ENCODE results near the gene KDM2B. TPM values are rescaled to one million over a fixed set of nuclear protein-coding genes. Genes with fewer than 3 reads are reported as not detected.

KDM2B gene
- total and polyA plus RNA-seq, 2 donors (not counting 1 experiment from before 2014, with no cell fraction given) = 108 to 126 TPM

GRCh38 chr12:121596526-121596925 lies 15.7 kb upstream of the KDM2B start:
- H3K27me3 ChIP-seq (replicated peaks in 1 of 4; ENCODE audit: control extremely low read depth in 1 of 4, control insufficient read depth in 3 of 4, insufficient read depth in 4 of 4, low read length in 3 of 4) = no peaks in the 10 kb centered on the region
- peaks cover 6 to 9% of the 10 kb centered on the region in 2 donors for H3K4me1 ChIP-seq (ENCODE audit: control insufficient read depth in 2 of 2, insufficient read depth in 2 of 2, low read length in 2 of 2)
- H3K9me3 ChIP-seq (ENCODE audit: control extremely low read depth in 1 of 3, control insufficient read depth in 2 of 3, insufficient read depth in 1 of 3, low read length in 2 of 3) = no peaks in the 10 kb centered on the region
- H3K4me1 Mint-ChIP-seq = peaks cover 10% of the 10 kb centered on the region
- TF ChIP-seq CTCF (IDR thresholded peaks at IDR 0.05) = no peak
- TF ChIP-seq EZH2 (IDR thresholded peaks at IDR 0.05; ENCODE audit: borderline replicate concordance, insufficient read depth, low read depth, low read length, poor library complexity, severe bottlenecking) = no peak
- no peaks in the 10 kb centered on the region for H3K79me2 ChIP-seq (ENCODE audit: control insufficient read depth, insufficient read depth, low read length)
- 96% methylated on average over 4 of the region's 5 CpGs for whole genome bisulfite sequencing (ENCODE audit: insufficient coverage)
- ChIA-PET POLR2A (interaction anchor here (0.6 to 0.8 kb wide), 3 partner anchors 14 to 86 kb away, joined by 5 to 6 read pairs (median 5); no protein-coding TSS in a partner anchor), CTCF (no interaction called here)
- H3K4me3 ChIP-seq (ENCODE audit: control extremely low read depth in 1 of 5, extremely low read depth in 1 of 5, insufficient read depth in 1 of 5, low read depth in 2 of 5, low read length in 4 of 5) = no peak overlapping the region
- DNase-seq = no peak
- H3K36me3 ChIP-seq (replicated peaks in 1 of 2; ENCODE audit: control extremely low read depth in 1 of 2, control insufficient read depth in 1 of 2, extremely low read depth in 1 of 2, insufficient read depth in 2 of 2, low read length in 1 of 2) = no peaks in the 10 kb centered on the region
- no peak overlapping the region for H2AFZ ChIP-seq (ENCODE audit: insufficient read depth, low read depth, low read length, poor library complexity, severe bottlenecking)
- H3K27ac Mint-ChIP-seq = no peak overlapping the region
- H3K9ac ChIP-seq (ENCODE audit: low read length) = no peak overlapping the region
- H3K4me2 ChIP-seq (replicated peaks; ENCODE audit: low read depth, low read length, poor library complexity, severe bottlenecking) = no peak overlapping the region
- intact Hi-C loops (cut with micrococcal nuclease) = no loop called here
- H3K4me3 Mint-ChIP-seq = no peak overlapping the region
- H4K20me1 ChIP-seq (ENCODE audit: control insufficient read depth, insufficient read depth, low read length, poor library complexity, severe bottlenecking) = no peaks in the 10 kb centered on the region
- H3K27ac ChIP-seq (ENCODE audit: low read length in 2 of 2) = no peak overlapping the region
- no peak for ATAC-seq (ENCODE audit: low read depth)
- no peaks in the 10 kb centered on the region for H3K9me3 Mint-ChIP-seq (ENCODE audit: insufficient read depth)
- H3K27me3 Mint-ChIP-seq = no peaks in the 10 kb centered on the region

- Histone ChIP-seq H3K9ac (ENCODE audit: low read length) (no peak overlapping the region), H3K4me1 (ENCODE audit: control insufficient read depth in 2 of 2, insufficient read depth in 2 of 2, low read length in 2 of 2) (peaks cover 16 to 19% of the 10 kb centered on the region in 2 donors), H3K9me3 (ENCODE audit: control extremely low read depth in 1 of 3, control insufficient read depth in 2 of 3, insufficient read depth in 1 of 3, low read length in 2 of 3) (no peaks in the 10 kb centered on the region), H2AFZ (ENCODE audit: insufficient read depth, low read depth, low read length, poor library complexity, severe bottlenecking) (no peak overlapping the region), H3K36me3 (replicated peaks in 1 of 2; ENCODE audit: control extremely low read depth in 1 of 2, control insufficient read depth in 1 of 2, extremely low read depth in 1 of 2, insufficient read depth in 2 of 2, low read length in 1 of 2) (no peaks in the 10 kb centered on the region), H3K27ac (ENCODE audit: low read length in 2 of 2) (no peak overlapping the region), H3K4me2 (replicated peaks; ENCODE audit: low read depth, low read length, poor library complexity, severe bottlenecking) (no peak overlapping the region), H3K27me3 (replicated peaks in 1 of 4; ENCODE audit: control extremely low read depth in 1 of 4, control insufficient read depth in 3 of 4, insufficient read depth in 4 of 4, low read length in 3 of 4) (no peaks in the 10 kb centered on the region), H3K79me2 (ENCODE audit: control insufficient read depth, insufficient read depth, low read length) (no peaks in the 10 kb centered on the region), H3K4me3 (ENCODE audit: control extremely low read depth in 1 of 5, extremely low read depth in 1 of 5, insufficient read depth in 1 of 5, low read depth in 2 of 5, low read length in 4 of 5) (no peak overlapping the region), H4K20me1 (ENCODE audit: control insufficient read depth, insufficient read depth, low read length, poor library complexity, severe bottlenecking) (no peaks in the 10 kb centered on the region)
- ChIA-PET POLR2A (no interaction called here), CTCF (interaction anchor here (0.9 to 1.7 kb wide), 4 partner anchors 16 to 86 kb away, joined by 3 to 5 read pairs (median 4); no protein-coding TSS in a partner anchor)
- Mint-ChIP-seq H3K27ac (no peak overlapping the region), H3K9me3 (ENCODE audit: insufficient read depth) (no peaks in the 10 kb centered on the region), H3K27me3 (no peaks in the 10 kb centered on the region), H3K4me3 (no peak overlapping the region), H3K4me1 (peaks cover 19% of the 10 kb centered on the region)
- intact Hi-C loops (cut with micrococcal nuclease) = no loop called here
- ATAC-seq (ENCODE audit: low read depth) (no peak), DNase-seq (no peak)
- WGBS (ENCODE audit: insufficient coverage) = 97% methylated on average over 12 of the region's 12 CpGs
- TF ChIP-seq EZH2 (IDR thresholded peaks at IDR 0.05; ENCODE audit: borderline replicate concordance, insufficient read depth, low read depth, low read length, poor library complexity, severe bottlenecking) (no peak), CTCF (IDR thresholded peaks at IDR 0.05) (no peak)
Measured at GRCh38 chr12:121595520-121595919, 14.7 kb upstream of the KDM2B start.
